NK-92 (cell line): Measurements from ENCODE around the gene TMED10.
"Not testable (repeated sequence)": the region's sequence is repeated elsewhere in the genome, so short reads cannot be mapped to it uniquely, and the experiment has no call there.

Experiments
- DNase-seq: peaks from one replicate; lab custom pipeline; 2025; ENCODE audit not compliant: unreplicated experiment; lab: John Stamatoyannopoulos, UW

TMED10 gene

GRCh38 chr14:75162631-75163030 lies 13.8 kb downstream of the TMED10 start:
- no peak for DNase-seq

GRCh38 chr14:75158843-75159614 lies 17.4 kb downstream of the TMED10 start:
- no peak for DNase-seq

- DNase-seq, result no peak
Measured at GRCh38 chr14:75156901-75157300, 19.5 kb downstream of the TMED10 start.

- no peak for DNase-seq
Measured at GRCh38 chr14:75156111-75156510, 20.3 kb downstream of the TMED10 start.

GRCh38 chr14:75155169-75155568 lies 21.2 kb downstream of the TMED10 start:
- no peak for DNase-seq

GRCh38 chr14:75153295-75153694 lies 23.1 kb downstream of the TMED10 start:
- no peak for DNase-seq

- no peak for DNase-seq
Measured at GRCh38 chr14:75151851-75152250, 24.6 kb downstream of the TMED10 start.

- not testable (repeated sequence) for DNase-seq
Measured at GRCh38 chr14:75150637-75151036, 25.8 kb downstream of the TMED10 start.

- no peak for DNase-seq
Measured at GRCh38 chr14:75150150-75150549, 26.3 kb downstream of the TMED10 start.

- DNase-seq, result no peak
Measured at GRCh38 chr14:75147423-75148071, 28.9 kb downstream of the TMED10 start.

- no peak for DNase-seq
Measured at GRCh38 chr14:75144944-75145343, 31.5 kb downstream of the TMED10 start.

- no peak for DNase-seq
Measured at GRCh38 chr14:75143761-75144527, 32.5 kb downstream of the TMED10 start.

GRCh38 chr14:75142494-75142893 lies 33.9 kb downstream of the TMED10 start:
- no peak for DNase-seq

- DNase-seq, result no peak
Measured at GRCh38 chr14:75141967-75142366, 34.4 kb downstream of the TMED10 start.

- DNase-seq, result no peak
Measured at GRCh38 chr14:75141062-75141461, 35.4 kb downstream of the TMED10 start.

- no peak for DNase-seq
Measured at GRCh38 chr14:75140620-75141019, 35.8 kb downstream of the TMED10 start.

GRCh38 chr14:75139185-75139584 lies 37.2 kb downstream of the TMED10 start:
- no peak for DNase-seq

- no peak for DNase-seq
Measured at GRCh38 chr14:75138492-75138891, 37.9 kb downstream of the TMED10 start.

- no peak for DNase-seq
Measured at GRCh38 chr14:75134644-75135043, 41.8 kb downstream of the TMED10 start.

GRCh38 chr14:75133597-75133996 lies 42.8 kb downstream of the TMED10 start:
- DNase-seq, result no peak

- DNase-seq, result no peak
Measured at GRCh38 chr14:75132382-75133086, 43.9 kb downstream of the TMED10 start.
